Ishikawa (cell line): ENCODE measurements around the gene HARBI1.

Source experiments
- EGR1 ChIP-seq: IDR thresholded peaks from 2 replicates; pipeline ENCODE4 v1.6.1; 2012
- EP300 ChIP-seq: IDR thresholded peaks from 2 replicates; pipeline ENCODE4 v1.6.1; 2012; ENCODE audit warnings: borderline replicate concordance
- RAD21 ChIP-seq: IDR thresholded peaks from 2 replicates; pipeline ENCODE4 v1.6.1; 2012; ENCODE audit warnings: low read depth
- TAF1 ChIP-seq: IDR thresholded peaks from 2 replicates; pipeline ENCODE4 v1.6.1; 2012; ENCODE audit warnings: low read depth, mild to moderate bottlenecking
- TCF12 ChIP-seq: IDR thresholded peaks from 2 replicates; pipeline ENCODE4 v1.6.1; 2012; ENCODE audit warnings: low read depth
- YY1 ChIP-seq: IDR thresholded peaks from 2 replicates; pipeline ENCODE4 v1.6.1; 2012; ENCODE audit warnings: low read depth
- TF ChIP-seq, protein P1 (sequence below): IDR thresholded peaks from 2 replicates; pipeline ENCODE4 v1.6.1; 2012

GRCh38 chr11:46597155-46597554 lies 19.9 kb downstream of the HARBI1 start:
- TF ChIP-seq TCF12 = no peak
- TF ChIP-seq, protein P1, sequence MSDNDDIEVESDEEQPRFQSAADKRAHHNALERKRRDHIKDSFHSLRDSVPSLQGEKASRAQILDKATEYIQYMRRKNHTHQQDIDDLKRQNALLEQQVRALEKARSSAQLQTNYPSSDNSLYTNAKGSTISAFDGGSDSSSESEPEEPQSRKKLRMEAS = no peak
- no peak for TF ChIP-seq TAF1
- no peak for TF ChIP-seq EP300
- no peak for TF ChIP-seq YY1
- no peak for TF ChIP-seq RAD21
- no peak for TF ChIP-seq EGR1
